LHCN-M2 (cell line): Measurements from ENCODE around the gene PSD2. TPM values are rescaled to one million over a fixed set of nuclear protein-coding genes. Genes with fewer than 3 reads are reported as not detected.

Experiments used
- DNase-seq: peaks from one replicate; pipeline ENCODE4 v3.0.0-alpha.2; 2012; ENCODE audit warnings: low read depth
- total RNA-seq: library from RNA; depleted of rRNA; stranded (reverse); fragments of >200 nt; gene quantifications from 2 replicates; pipeline ENCODE4 v1.2.3, GENCODE V29; 2014

Gene PSD2
- total RNA-seq, 1 experiment from 2014 or later = not detected

DNA sequence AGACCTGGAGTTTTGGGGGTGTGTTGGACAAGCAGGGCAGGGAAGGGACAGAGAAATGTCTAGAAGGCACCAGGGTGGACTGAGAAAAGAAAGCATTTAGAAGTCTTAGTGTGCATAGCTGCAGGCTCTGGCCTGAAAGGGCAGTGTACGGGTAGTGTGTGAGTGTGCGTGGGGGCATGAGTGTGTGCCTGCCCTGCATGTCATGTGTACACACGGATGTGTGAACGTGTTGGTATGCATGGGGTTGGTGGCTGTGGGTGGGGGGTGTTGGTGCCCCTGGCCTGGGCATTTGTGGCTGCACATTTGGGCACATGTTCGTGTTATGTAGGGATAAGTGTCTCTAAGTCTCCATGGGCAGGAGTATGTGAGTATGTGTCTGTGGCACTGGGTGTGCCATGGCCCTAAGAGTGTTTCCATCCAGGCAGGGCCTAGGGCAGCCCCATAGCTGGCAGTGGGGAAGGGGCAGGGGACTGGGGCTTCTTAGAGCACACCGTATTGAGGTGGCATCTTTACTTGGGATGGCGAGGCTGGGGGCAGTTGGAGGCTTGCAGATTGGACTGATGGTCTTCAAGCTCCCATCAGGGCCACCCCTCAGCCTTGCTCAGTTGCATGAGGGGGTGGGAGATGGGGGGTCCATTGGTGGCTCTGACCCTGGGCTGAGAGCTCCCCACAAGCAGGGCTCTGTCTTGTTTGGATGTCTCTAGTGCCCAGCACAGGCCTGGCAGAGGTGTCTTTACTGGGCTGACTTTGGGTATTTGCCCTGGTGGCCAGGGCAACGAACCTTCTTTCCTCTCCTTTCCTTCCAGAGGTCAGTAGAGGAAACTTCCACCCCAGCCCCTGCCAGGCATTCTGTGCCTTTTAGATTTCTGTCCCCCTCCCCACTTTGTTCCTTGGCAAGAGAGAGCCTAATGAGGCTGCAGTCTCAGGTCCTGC lies 15.0 kb downstream of the PSD2 start:
- DNase-seq = no peak

DNA sequence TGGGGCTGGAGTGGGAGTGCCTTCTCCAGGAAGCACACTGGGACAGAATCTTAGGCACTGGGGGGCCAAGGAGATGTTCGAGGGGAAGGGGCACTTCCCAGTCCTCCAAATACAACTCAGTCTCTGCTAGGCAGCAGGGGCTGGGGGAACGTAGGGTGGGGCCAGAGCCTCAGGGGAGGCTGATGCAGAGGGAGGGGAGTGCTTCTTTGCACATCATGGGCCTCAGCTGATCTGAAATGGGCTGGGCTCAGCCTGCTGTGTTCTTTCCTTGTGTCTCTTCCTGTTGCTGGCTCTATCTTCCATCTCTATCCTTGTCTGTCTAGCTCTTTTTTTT lies 15.6 kb downstream of the PSD2 start:
- no peak for DNase-seq

- DNase-seq = no peak
Observed at GRCh38 chr5:139812323-139812722, 16.7 kb downstream of the PSD2 start.

DNA sequence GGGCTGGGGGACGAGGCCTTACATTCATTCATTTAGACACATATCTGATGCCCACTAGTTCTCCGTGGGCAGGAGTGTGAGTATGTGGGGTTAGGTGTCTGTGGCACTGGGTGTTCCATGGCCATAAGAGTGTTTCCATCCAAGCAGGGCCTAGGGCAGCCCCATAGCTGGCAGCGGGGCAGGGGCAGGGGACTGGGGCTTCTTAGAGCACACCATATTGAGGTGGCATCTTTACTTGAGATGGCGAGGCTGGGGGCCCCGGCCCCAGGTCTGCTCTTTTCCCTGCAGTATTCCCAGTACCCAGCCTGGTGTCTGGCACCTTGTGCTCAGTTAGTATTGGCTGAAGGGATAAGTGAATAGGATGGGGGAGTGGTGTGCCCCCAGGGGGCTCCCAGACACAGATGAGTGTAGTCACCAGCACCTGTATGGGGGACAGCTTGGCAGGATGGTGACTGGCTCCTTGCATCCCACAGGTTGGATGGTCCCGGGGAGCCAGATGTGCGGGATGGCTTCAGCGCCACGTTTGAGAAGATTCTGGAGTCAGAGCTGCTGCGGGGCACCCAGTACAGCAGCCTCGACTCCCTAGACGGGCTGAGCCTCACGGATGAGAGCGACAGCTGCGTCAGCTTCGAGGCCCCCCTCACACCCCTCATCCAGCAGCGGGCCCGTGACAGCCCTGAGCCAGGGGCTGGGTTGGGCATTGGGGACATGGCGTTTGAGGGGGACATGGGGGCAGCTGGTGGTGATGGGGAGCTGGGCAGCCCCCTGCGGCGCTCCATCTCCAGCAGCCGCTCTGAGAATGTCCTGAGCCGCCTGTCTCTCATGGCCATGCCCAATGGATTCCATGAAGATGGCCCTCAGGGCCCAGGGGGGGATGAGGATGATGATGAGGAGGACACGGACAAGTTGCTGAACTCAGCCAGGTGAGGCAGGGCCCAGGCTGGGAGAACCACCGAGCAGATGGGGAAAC lies 17.5 kb downstream of the PSD2 start:
- DNase-seq = no peak

- no peak for DNase-seq
Observed at GRCh38 chr5:139814191-139814601, 18.6 kb downstream of the PSD2 start.

- DNase-seq = no peak
Observed at GRCh38 chr5:139814704-139815280, 19.2 kb downstream of the PSD2 start.

GRCh38 chr5:139816566-139816965 lies 21.0 kb downstream of the PSD2 start:
- DNase-seq = no peak

DNA sequence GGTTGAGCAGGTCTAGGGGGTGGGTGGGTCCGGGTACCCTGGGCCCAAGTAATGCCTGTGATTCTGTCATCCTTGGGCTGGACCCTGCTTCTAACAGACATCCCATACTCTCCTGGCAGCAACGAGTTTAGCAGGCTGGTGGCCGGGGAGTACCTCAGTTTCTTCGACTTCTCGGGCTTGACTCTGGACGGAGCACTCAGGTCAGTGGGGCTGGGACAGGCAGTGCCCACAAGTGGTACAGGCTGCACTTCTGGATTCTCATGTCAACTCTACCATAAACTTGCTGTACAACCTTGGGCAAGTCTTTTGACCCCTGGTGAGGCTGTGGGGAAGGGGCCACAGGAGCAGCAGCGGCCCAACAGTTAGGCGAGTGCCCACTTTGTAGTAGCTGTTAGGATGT lies 21.8 kb downstream of the PSD2 start:
- no peak for DNase-seq

DNA sequence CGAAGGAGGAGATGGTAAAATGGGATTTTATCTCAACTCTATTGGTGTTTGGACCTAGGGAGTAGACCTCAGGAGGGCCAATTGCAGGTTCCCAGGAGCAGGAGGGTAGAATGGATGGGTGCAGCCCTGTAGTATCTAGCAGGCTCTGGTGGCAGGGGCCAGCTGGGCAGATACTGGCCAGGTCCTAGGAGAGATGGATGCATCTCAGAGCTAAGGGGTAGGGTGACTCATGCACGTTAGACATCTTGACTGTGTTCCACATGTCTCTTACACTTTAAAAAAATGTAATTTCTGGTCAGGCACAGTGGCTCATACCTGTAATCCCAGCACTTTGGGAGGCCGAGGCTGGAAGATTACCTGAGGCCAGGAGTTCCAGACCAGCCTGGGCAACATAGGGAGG lies 22.4 kb downstream of the PSD2 start:
- no peak for DNase-seq

GRCh38 chr5:139820130-139820529 lies 24.5 kb downstream of the PSD2 start:
- DNase-seq = no peak

GRCh38 chr5:139820606-139821005 lies 25.0 kb downstream of the PSD2 start:
- no peak for DNase-seq

GRCh38 chr5:139821806-139822552 lies 26.4 kb downstream of the PSD2 start:
- no peak for DNase-seq

GRCh38 chr5:139822553-139823425 lies 27.2 kb downstream of the PSD2 start:
- no peak for DNase-seq

- no peak for DNase-seq
Observed at GRCh38 chr5:139823757-139824355, 28.2 kb downstream of the PSD2 start.

GRCh38 chr5:139825690-139826089 lies 30.1 kb downstream of the PSD2 start:
- no peak for DNase-seq

DNA sequence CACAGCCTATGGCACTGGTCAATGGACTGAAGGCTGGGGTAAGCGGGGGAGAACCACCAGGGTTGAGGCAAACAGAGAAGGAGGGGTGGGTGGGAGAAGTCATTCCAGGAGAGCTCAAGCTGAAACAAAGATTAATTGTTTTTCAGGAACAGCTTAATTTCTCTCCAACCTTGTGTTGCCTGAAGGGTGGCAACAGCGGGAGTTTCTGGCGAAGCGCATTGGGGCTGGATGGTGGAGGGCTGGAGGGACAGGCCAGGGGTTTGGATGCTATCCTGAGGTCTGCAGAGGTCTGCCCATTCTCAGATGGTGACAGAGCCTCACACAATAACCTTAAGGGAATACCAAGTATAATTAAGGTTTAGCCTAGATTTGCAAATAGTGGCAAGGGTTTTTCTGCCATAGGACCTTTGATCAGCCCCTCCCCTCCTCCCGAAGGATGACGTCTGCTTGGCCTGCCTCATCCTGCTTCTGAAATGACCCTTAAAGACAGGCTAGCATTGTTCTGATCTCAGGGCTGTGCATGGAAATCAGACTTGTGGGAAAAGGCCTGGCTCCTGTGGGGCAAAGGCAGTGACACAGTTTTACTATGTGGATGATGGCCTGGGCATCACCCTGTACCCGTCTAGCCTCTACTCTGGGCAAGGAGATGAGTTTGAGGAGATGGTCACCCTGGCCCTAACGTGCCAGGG lies 32.7 kb downstream of the PSD2 start:
- no peak for DNase-seq

- no peak for DNase-seq
Observed at GRCh38 chr5:139829471-139829870, 33.9 kb downstream of the PSD2 start.

DNA sequence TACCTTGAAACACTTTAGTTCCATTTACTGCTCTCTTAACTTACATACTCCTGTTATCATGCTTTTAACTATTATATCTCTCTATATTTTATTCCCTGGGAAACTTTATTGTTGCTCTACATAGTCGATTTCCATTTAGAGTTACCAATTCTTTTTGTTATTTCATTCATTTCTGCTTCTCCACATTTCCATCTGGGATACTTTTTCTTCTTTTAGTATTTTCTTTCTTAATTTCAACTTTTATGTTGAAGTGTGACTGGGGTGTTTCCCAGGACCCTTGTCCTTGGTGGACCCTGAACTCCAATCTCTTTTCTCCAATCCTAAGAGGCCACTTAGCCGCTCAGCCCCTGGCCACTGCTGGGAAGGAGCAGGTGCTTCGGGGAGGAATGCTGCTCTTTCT lies 36.0 kb downstream of the PSD2 start:
- no peak for DNase-seq

DNA sequence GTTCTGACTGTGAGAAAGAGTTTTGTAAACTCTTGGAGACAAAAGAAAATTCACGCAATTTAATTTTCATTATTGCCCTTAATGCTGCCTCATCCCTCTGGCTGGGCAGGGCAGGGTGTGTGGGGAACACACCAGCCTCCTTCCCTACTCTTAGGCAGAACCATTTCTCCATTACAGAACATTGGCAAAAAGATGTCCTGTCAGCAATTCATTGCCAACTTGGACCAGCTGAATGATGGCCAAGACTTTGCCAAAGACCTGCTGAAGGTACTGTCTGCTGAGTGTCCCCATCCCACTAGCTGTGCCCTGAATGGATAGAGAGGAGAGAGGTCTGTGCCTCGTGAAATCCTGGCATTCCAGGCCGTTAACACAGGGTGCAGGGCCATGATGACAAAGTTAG lies 37.9 kb downstream of the PSD2 start:
- no peak for DNase-seq
